ENCODE data around the gene RNF225. TPM values are rescaled to one million over a fixed set of nuclear protein-coding genes. Genes with fewer than 3 reads are reported as not detected.

Gene RNF225
- total RNA-seq, 2 donors from 2014 or later: not detected

GRCh38 chr19:58350871-58351557 lies 44.4 kb upstream of the RNF225 start:
- Histone ChIP-seq H3K27ac (no peak overlapping the region), H3K4me1 (peaks cover 0 to 20% of the 10 kb centered on the region in 2 donors), H3K4me3 (peak overlapping the region in 1 of 2 donors; percentile 25), H3K9me3 (no peaks in the 10 kb centered on the region), H3K36me3 (no peaks in the 10 kb centered on the region), H3K27me3 (peaks cover 0 to 4% of the 10 kb centered on the region in 2 donors)
- no peak for DNase-seq (ENCODE audit: low spot score)
- TF ChIP-seq, protein P1, sequence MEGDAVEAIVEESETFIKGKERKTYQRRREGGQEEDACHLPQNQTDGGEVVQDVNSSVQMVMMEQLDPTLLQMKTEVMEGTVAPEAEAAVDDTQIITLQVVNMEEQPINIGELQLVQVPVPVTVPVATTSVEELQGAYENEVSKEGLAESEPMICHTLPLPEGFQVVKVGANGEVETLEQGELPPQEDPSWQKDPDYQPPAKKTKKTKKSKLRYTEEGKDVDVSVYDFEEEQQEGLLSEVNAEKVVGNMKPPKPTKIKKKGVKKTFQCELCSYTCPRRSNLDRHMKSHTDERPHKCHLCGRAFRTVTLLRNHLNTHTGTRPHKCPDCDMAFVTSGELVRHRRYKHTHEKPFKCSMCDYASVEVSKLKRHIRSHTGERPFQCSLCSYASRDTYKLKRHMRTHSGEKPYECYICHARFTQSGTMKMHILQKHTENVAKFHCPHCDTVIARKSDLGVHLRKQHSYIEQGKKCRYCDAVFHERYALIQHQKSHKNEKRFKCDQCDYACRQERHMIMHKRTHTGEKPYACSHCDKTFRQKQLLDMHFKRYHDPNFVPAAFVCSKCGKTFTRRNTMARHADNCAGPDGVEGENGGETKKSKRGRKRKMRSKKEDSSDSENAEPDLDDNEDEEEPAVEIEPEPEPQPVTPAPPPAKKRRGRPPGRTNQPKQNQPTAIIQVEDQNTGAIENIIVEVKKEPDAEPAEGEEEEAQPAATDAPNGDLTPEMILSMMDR (IDR thresholded peaks at IDR 0.05): no peak

DNA sequence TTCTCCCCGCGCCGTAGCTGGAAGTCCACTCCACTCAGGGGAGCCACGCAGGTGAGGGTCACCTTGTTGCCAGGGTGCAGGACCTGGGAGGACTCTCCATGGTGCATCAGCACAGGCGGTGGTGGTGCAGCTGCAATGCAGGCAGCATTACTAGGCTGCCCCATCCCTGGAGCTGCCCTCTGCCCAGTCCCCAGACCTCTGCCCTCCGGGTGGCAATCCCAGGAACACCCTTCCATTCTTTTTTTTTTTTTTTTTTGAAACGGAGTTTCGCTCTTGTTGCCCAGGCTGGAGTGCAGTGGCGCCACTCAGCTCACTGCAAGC lies 43.9 kb upstream of the RNF225 start:
- no peaks in the 10 kb centered on the region for H3K9me3 ChIP-seq
- H3K27ac ChIP-seq: no peak overlapping the region
- no peak for DNase-seq (ENCODE audit: low spot score)
- H3K4me1 ChIP-seq: peaks cover 0 to 25% of the 10 kb centered on the region in 2 donors
- H3K27me3 ChIP-seq: peaks cover 0 to 4% of the 10 kb centered on the region in 2 donors
- TF ChIP-seq, protein P1 (IDR thresholded peaks at IDR 0.05): no peak
- H3K4me3 ChIP-seq: no peak overlapping the region
- H3K36me3 ChIP-seq: no peaks in the 10 kb centered on the region

DNA sequence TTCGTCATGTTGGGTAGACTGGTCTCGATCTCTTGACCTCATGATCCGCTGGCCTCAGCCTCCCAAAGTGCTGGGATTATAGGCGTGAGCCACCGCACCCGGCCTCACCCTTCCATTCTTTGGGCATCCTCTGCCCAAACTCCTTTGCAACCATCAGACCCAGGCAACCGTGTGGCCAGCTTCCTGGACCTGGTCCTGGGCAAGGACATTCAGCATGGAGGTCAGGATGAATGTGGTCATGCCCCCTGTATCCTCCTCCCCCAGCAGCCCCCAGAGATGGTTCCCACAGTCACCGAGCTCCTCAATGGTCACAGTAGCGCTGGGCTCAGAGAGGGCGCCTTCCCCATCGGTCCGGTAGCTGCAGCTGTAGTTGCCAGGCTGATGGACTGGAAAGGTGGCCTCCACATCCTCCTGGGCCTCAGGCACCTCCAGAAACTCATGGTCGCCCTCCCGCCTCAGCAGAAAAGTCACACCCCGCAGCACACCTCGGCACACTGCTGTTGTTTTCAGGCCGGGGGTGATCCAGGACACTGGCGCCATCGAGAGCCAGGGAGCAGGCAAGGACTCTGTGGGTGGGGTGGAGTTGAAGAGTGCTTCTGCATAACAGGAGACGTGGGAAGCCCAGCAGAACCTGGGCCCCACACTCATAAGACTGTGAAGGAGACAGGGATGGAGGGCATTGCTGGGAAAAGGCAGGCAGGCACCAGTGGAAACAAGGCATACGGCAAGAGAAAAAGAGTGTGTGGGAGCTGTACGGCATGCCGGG lies 43.3 kb upstream of the RNF225 start:
- Histone ChIP-seq H3K36me3 (no peaks in the 10 kb centered on the region), H3K4me1 (peaks cover 0 to 29% of the 10 kb centered on the region in 2 donors), H3K27me3 (peaks cover 0 to 2% of the 10 kb centered on the region in 2 donors), H3K9me3 (no peaks in the 10 kb centered on the region), H3K4me3 (no peak overlapping the region), H3K27ac (no peak overlapping the region)
- no peak for DNase-seq (ENCODE audit: low spot score)
- TF ChIP-seq, protein P1 (IDR thresholded peaks at IDR 0.05): no peak

DNA sequence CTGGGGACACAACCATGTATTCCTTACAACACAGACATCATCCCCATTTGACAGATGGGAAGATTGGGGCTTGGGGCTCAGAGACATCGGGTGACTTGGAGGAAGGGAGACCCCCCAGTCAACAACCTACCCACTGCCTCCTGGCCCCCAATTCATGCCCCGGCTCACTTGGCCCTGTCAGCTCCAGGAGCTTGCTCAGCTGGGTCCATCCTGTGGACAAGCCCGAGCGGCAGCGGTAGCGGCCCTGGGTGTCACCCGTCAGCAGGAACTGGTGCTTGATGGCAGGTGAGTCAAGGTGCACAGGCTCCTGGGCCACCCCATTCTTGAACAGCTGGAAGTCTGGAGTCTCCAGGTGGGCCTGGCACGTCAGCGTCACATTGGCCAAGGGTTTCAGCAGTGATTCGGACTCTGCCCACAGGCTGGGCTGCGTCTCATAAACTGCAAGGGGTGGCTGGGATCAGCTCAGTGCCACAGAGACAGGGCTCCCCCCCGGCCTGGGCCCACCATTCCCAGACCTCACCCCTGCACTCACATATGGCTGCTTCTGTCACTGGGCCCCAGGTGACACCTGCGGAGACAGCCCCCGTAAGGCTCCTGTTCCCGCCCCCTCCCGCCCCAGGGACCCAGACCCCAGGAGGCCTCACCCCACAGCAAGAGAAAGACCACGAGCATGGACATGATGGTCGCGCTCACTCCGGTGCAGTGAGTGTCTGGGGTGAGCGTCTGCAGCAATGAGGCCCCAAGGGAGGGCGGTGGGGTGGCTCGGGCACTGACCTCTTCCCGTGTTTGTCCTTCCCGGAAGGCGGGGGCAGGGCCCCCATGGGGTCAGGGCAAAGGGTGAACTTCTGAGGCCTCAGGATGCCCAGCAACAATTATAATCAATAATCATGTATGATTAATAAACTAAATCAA lies 42.4 kb upstream of the RNF225 start, which contains the start of gene A1BG:
Gene A1BG, minus strand, starts transcription at position 733 of the 912 bp plus-strand sequence. Its CDS starts 55 bp downstream, at position 678.
- Histone ChIP-seq H3K36me3 (no peaks in the 10 kb centered on the region), H3K4me1 (peaks cover 0 to 33% of the 10 kb centered on the region in 2 donors), H3K27me3 (no peaks in the 10 kb centered on the region), H3K4me3 (no peak within 1 kb of the TSS), H3K27ac (no peak within 1 kb of the TSS), H3K9me3 (no peaks in the 10 kb centered on the region)
- TF ChIP-seq, protein P1 (IDR thresholded peaks at IDR 0.05): no peak
- DNase-seq (ENCODE audit: low spot score): no peak

GRCh38 chr19:58353717-58354477 lies 41.6 kb upstream of the RNF225 start:
- TF ChIP-seq, protein P1 (IDR thresholded peaks at IDR 0.05): no peak
- Histone ChIP-seq H3K4me3 (no peak overlapping the region), H3K27me3 (no peaks in the 10 kb centered on the region), H3K9me3 (no peaks in the 10 kb centered on the region), H3K27ac (no peak overlapping the region), H3K4me1 (peaks cover 0 to 33% of the 10 kb centered on the region in 2 donors), H3K36me3 (no peaks in the 10 kb centered on the region)
- DNase-seq (ENCODE audit: low spot score): no peak
